SH-SY5Y (cell line): ENCODE data around the gene ERICH4.

ENCODE experiments used
- GATA2 ChIP-seq: IDR thresholded peaks from 2 replicates; pipeline ENCODE4 v1.6.1; 2011; ENCODE audit warnings: mild to moderate bottlenecking, low read depth, low read length
- GATA3 ChIP-seq: IDR thresholded peaks from 2 replicates; pipeline ENCODE4 v1.6.1; 2011; ENCODE audit warnings: low read depth, mild to moderate bottlenecking, low read length, moderate library complexity

DNA sequence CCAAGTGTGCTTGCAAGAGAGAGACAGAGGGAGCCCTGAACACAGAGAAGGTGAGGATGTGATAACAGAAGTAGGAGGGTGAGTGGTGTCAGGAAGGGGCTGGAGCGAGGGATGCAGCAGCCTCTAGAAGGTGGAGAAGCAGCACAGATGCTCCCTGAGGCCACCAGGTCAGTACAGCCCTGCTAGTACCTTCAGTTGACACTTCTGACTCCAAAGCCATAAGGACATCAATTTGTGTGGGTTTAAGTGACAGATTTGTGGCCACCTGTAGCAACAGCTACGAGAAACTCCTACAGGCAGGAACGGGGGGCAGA is 6.9 kb downstream of the ERICH4 start:
- no peak for TF ChIP-seq GATA2
- no peak for TF ChIP-seq GATA3
